GM13977 (cell line): ENCODE data around the gene ROBO2.

Experiments
- DNase-seq: peaks from one replicate; pipeline ENCODE4 v3.0.0; 2012; ENCODE audit warnings: low spot score
- CTCF ChIP-seq: IDR thresholded peaks from 2 replicates; pipeline ENCODE4 v1.5.1; 2012; ENCODE audit warnings: mild to moderate bottlenecking, control low read depth; ENCODE audit not compliant: insufficient read depth; ENCODE audit errors: extremely low read depth, missing control alignments
- in situ Hi-C: fragments of 300-500 bp; cut with MboI; formaldehyde crosslinking; loops from one replicate; pipeline ENCODE4 v1.12.0; 2022; ENCODE audit warnings: low sequenced_read_pairs, low pct_unique_long_range_greater_than_20kb, mixed read lengths, inconsistent platforms; ENCODE audit not compliant: unreplicated experiment

ROBO2 gene

GRCh38 chr3:77125966-77126365 is 86.1 kb downstream of the ROBO2 start:
- no peak for DNase-seq
- no peak for TF ChIP-seq CTCF
- in situ Hi-C loops = no loop called here

DNA sequence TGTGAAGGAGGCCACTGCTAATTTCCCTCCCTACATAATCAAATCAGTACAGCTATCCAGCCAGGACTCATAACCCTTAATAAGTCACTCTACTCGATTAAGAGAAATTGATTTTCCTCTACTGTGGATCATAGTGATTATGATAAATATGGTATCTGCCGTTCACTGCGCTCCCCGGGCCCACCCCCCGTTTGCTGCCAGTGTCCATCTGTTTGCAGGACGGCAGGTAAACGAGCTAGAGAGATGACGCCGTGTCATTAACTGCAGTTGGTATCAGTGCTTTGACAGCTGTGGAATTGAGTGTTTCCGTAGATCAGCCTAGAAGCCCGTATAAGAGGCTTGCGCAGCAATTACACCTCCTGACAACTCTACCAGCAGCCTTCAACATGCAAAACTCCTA is 94.9 kb downstream of the ROBO2 start:
- in situ Hi-C loops = no loop called here
- TF ChIP-seq CTCF = no peak
- DNase-seq = no peak

GRCh38 chr3:77137559-77137958 is 97.7 kb downstream of the ROBO2 start:
- TF ChIP-seq CTCF = no peak
- no peak for DNase-seq
- in situ Hi-C loops = no loop called here

GRCh38 chr3:77139624-77140023 is 99.7 kb downstream of the ROBO2 start:
- DNase-seq = no peak
- in situ Hi-C loops = no loop called here
- TF ChIP-seq CTCF = no peak

DNA sequence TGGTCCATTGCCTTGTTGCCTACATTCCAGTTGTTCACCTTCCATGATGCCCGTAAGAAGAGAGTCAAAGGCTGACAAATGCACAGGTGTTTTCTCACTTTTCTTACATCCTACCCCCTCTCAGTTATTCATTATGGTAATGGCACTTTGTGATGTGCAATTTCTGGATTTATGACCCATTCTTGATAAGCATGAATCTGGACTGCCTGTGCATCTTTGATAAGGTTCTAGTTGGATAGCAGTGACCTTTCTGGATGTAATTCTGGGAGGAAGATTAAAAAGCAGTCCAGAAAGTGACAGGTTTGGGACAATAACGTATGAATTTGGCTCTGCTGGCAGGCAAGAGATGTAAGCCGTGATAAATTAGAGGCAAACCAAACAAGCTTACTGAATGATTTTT is 101.5 kb downstream of the ROBO2 start:
- in situ Hi-C loops = no loop called here

GRCh38 chr3:77142578-77142977 is 102.7 kb downstream of the ROBO2 start:
- in situ Hi-C loops = no loop called here
- no peak for DNase-seq
- no peak for TF ChIP-seq CTCF

More for the DNA sequence above, 101.5 kb downstream of the ROBO2 start:
- DNase-seq = no peak
- TF ChIP-seq CTCF = no peak

DNA sequence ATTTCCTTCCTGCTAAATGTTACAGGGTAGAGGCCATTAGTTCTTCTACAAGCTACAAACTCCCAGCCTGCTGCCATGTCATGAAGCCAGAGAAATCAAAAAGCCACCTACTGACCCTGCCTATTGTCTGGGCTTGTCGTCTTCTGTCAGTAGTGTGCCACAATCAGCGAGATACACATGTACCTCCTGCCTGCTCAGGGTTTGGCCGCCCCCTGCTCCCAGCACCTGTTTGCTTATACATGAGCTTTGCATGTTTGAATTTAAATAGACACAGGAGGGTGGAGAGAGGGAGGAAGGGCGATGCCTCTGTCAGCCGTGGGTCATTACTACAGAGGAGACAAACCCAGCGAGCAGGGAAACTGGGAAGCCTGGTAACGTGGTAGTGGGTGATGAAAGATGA is 106.1 kb downstream of the ROBO2 start:
- DNase-seq = no peak
- TF ChIP-seq CTCF = no peak
- in situ Hi-C loops = no loop called here
